AML-193 (cell line): ENCODE results near the gene SF3B2.
"Not testable (repeated sequence)": the region's sequence is repeated elsewhere in the genome, so short reads cannot be mapped to it uniquely, and the experiment has no call there.

Source experiments
- DNase-seq, 2 experiments: peaks; one replicate each; lab custom pipeline; 2025; lab: John Stamatoyannopoulos, UW

The SF3B2 gene, protein sequence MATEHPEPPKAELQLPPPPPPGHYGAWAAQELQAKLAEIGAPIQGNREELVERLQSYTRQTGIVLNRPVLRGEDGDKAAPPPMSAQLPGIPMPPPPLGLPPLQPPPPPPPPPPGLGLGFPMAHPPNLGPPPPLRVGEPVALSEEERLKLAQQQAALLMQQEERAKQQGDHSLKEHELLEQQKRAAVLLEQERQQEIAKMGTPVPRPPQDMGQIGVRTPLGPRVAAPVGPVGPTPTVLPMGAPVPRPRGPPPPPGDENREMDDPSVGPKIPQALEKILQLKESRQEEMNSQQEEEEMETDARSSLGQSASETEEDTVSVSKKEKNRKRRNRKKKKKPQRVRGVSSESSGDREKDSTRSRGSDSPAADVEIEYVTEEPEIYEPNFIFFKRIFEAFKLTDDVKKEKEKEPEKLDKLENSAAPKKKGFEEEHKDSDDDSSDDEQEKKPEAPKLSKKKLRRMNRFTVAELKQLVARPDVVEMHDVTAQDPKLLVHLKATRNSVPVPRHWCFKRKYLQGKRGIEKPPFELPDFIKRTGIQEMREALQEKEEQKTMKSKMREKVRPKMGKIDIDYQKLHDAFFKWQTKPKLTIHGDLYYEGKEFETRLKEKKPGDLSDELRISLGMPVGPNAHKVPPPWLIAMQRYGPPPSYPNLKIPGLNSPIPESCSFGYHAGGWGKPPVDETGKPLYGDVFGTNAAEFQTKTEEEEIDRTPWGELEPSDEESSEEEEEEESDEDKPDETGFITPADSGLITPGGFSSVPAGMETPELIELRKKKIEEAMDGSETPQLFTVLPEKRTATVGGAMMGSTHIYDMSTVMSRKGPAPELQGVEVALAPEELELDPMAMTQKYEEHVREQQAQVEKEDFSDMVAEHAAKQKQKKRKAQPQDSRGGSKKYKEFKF

DNA sequence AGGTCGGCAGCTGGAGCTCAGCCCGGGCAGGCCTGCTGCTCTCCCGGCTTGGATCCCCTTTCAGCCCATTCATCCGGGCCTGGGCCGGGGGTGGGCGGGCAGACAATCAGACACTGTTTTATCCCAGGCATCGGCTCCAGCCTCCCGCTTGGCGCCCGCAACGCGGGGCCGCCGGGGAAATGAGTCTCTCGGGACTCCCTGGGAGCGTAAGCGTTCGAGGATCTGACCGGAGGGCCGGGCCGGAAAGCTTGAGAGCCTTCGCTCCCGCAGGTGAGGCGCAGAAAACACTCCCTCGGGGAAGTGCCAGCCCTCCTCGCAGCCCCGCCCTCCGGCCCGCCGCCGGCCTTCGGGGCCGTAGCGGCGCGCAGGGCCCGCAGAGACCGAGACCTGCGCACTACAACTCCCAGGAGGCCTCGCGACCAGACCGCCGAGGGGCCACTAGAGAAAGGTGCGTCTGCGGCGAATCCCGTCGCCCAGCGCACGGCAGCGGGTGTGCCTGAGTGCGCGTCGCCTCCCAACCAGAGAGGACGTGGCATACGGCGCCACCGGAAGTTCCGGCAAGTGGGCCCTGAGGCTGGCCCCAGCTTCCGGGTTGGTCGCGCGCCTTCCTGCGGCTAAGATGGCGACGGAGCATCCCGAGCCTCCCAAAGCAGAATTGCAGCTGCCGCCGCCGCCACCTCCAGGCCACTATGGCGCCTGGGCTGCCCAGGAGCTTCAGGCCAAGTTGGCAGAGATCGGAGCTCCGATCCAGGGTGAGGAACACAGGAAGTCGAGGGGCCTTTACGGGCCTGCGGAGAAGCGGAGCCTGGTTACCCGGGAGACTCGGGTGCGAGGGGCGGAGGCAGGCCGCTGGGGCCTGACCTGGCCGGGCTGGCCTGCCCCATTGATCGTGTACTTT lies at the start of gene SF3B2:
Gene SF3B2 (plus strand): TSS at position 599 of the 898 bp plus-strand sequence. CDS start 21 bp downstream, at position 620.
- DNase-seq = peak; percentile 93 to 96

DNA sequence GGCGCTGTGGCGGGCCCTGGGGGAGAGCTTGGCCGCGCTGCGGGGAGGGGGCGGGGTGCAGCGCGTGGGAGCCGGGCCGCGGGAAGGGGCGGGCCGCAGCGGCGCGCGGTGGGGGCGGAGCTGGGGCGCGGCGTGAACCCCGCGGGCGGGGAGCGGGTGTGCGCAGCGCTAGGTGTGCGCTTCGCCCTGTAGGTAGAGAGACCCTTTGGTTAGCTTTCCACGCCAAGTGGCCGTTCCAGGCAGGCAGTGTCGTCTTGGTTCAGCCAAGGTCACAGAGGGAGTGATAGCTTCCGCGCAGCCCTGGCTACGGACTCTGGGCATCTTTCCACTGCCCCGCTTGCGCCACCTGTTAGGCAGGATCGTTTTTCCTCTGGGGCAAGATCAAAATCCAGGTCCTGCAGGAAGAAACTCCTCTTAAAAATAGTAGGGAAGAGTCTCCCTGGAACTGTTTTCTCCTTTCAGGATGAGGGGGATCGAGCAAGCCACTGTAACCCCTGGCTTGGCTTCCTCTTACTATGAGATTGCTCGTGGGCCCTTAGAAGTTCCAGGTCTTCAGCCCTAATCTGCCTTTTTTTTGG lies 49.4 kb upstream of the SF3B2 start:
- peak in 1 of 2 experiments; percentile 16 for DNase-seq

DNA sequence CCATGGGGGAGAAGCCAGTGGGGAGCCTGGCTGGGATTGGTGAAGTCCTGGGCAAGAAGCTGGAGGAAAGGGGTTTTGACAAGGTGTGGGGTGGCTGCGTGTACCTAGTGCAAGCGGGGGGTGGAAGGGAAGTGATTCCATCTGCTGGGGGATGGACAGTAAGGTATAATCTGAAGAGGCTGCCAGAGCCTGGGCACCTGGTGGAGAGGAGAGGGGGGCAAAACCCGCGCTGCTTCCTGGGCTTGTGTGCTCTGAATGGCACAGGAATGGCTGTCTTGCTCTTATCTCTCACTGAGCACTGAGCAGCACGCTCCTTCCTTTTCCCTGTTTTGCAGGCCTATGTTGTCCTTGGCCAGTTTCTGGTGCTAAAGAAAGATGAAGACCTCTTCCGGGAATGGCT lies 48.9 kb upstream of the SF3B2 start:
- DNase-seq = no peak

DNA sequence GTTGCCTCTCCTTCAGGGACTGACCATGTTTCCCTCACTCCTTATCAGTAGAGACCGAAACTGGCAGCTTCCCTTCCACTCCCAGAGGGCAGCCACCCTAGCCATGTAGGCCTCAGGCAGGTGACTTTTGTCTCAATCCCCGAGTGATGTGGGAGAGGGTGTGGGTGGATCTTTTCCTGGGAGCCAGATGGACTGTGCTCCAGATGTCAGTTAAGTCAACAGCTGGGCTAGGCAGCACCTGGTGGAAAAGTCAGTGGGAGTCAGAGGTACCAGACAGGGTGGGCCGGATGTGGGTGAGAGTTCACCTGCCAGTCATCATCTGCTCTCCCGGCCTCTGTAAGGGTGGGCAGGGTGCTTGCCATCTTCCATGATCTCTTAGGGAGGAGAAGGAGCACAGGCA lies 48.0 kb upstream of the SF3B2 start:
- DNase-seq = no peak

DNA sequence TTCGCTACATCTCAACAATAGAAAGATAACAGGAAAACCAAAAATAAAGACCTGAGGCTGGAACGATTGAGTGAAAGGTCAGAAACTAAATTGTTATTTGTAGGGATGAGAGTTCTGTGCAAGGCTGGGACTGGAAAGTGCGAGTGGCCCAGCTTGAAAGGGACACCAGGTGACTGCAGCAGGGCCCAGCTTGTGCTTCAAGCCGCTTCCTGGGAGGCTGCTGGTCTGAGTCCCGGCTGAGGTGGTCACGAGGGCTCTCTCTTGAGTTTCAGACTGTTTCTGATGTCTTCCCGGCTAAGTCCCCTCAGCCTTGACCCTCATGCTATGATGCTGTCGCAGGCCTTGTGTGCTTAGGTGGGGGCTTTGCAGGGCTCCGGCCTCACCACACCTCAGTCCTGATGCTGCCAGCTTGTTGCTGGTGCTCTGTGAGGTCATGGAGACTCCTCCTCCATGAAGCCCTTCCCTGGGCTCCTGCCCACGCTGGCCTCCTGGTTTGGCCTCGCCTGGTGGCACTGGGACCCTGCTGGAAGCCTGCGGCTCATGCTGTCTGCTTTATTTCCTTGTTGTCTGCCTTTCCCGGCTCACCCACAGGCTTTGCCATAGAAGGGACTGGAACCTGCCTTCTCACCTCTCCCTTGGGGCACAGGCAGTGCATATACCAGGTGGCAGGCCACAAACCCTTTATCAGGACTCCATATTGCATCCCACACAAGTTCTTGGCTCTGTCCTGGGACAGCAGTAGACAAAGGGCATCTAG lies 45.9 kb upstream of the SF3B2 start:
- no peak for DNase-seq

DNA sequence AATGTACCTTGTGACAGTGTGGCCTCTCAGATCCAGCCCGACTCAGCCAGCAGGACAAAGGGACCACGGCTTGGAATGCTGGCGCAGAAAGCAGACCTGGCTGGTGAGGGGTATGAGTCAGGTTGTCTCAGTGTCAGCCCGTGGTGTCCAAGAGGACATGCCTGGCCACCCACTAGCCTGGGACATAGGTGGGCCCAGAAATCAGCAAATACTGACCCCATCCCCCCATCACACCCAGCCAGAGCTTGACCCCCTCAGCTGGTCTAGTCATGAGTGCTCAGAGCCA lies 45.3 kb upstream of the SF3B2 start:
- no peak for DNase-seq

DNA sequence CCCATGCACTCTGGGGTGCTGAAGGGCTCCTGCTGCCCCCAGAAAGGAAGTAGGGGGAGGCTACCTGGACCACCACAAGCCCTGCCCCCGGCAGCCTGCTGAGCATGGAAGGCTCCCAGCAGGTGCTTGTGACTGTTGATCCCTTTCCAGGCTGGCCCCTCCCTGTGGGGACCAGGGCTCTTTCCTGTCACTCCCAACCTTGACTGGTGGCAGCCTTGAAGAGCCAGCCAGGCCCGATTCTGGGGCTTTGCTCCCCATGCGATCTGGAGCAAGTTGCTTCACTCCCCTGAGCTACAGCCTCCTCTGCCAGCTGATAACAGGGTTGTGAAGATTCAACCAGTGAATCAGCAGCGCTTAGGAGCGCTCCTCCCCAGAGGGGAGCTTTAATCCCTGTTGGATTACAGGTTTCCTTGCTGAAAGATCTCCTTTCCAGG lies 44.9 kb upstream of the SF3B2 start:
- DNase-seq = no peak

DNA sequence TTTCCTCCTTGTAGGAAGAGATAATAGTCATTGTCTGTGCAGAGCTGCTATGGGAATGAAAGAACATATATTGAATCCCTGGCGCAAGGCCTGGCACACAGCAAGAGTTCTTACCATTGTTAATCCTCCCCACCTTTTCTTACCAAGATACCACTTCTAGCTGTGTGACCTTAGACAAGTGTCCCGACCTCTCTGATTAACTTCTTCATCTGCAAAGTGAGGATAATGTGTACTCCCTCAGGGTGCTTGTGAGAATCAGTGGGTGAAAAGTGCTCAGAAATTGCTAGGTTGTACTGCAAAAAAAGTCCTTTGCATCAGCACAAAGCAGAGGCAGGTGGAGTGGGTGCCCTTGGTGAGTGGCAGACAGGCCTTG lies 44.1 kb upstream of the SF3B2 start:
- no peak for DNase-seq

DNA sequence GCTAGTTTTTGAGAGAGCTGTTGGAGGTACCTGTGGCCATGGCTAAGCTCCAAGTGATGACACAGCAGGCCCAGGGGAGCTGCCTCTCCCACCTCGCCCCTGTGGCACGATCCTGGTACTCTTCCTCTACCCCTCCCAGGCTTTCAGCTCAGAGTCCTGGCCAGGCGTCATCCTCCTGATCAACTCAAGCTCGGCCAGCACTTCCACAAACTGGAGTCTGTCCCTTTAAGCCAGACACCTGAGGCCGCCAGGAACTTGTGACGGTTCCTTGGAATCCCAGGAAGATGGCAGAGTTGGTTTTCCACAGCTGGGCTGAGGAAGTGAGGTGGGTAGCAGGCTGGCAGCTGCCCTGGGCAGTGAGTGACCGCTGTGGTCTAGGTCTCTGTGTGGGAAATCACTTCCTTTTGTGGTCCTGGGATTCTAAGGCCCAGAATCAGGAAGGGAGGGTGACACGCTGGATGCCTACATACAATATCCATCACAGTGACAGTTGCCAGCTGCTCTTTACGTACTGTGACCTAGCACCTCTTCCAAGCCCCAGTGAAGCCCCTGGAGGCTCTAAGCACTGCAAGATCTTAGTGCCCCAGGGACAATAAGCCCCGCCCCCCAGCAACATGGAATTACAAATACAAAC lies 43.6 kb upstream of the SF3B2 start:
- no peak for DNase-seq

DNA sequence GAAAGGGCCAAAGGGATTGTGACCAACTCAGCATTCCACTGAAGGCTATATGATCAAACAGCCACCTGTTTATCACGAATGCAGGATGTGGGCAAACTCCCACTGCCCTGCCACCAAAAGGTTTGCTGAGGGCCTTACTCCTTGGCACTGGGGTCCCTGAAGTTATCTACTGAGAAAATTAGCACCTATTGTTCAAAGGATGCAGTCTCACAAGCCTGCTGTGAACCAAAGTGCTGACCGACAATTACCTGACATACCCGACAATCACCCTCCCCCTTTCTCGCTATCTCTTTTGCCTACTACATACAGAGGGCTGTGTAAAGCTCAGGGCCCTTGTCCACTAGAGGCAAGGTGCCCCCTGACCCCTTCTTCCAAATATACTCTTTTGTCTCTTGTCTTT lies 42.1 kb upstream of the SF3B2 start:
- not testable (repeated sequence) for DNase-seq

DNA sequence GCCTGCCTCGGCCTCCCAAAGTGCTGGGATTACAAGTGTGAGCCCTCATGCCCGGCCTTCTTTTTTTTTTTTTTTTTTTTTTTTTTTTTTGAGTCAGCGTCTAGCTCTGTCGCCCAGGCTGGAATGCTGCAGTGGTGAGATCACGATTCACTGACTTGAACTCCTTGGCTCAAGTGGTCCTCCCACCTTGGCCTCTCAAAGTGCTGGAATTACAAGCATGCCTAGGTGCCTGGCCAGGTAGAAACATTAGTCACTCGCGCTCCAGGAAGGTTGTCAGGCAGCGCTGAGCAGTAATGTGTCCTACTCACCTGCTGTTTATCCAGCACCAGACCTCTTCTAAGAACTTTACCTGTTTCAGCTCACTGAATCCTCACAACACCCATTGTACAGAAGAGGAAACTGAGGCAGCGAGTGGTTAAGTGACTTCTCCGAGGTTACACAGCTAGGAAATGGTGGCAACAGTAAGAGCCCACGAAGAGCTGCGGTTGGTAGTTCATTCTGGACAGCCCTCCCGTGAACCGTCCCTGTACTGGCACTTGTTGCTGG lies 40.9 kb upstream of the SF3B2 start:
- DNase-seq = no peak

DNA sequence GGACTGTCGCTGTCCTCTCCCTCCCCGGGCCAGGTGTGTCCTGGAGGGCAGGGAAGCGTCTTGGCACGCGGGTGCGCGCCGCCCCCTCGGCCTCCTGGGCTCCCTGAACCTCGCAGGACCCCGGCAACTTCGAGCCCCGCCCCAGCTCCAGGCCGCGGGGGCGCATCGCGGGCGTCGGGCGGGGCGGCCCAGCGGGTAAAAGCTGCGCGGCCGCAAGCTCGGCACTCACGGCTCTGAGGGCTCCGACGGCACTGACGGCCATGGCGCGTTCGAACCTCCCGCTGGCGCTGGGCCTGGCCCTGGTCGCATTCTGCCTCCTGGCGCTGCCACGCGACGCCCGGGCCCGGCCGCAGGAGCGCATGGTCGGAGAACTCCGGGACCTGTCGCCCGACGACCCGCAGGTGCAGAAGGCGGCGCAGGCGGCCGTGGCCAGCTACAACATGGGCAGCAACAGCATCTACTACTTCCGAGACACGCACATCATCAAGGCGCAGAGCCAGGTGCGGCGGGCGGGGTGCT lies 40.3 kb upstream of the SF3B2 start, which contains the start of gene CST6:
Gene CST6 (plus strand): TSS at position 224 of the 519 bp plus-strand sequence. CDS start 37 bp downstream, at position 261.
- DNase-seq = no peak

DNA sequence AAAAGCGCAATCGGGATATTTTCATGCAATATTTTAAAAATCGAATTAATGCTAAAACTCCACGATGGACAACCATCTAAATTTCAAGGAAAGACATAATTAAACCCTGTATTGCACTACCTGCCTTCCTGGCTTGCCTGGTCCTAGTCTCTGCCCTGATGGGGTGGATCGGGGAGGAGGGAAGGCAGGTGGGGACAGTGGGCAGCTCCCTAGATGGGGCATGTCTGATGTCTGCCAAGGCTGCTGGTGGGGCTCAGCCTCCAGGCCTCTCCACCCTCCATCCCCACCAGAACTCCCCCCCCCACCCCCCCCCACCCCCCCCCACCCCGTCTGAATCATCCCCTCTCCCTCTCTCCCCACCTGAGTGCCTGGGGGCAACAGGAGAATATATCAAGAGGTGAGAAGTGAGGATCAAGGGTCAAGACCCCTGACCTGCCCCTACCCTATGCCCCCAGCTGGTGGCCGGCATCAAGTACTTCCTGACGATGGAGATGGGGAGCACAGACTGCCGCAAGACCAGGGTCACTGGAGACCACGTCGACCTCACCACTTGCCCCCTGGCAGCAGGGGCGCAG lies 39.7 kb upstream of the SF3B2 start:
- DNase-seq = no peak

DNA sequence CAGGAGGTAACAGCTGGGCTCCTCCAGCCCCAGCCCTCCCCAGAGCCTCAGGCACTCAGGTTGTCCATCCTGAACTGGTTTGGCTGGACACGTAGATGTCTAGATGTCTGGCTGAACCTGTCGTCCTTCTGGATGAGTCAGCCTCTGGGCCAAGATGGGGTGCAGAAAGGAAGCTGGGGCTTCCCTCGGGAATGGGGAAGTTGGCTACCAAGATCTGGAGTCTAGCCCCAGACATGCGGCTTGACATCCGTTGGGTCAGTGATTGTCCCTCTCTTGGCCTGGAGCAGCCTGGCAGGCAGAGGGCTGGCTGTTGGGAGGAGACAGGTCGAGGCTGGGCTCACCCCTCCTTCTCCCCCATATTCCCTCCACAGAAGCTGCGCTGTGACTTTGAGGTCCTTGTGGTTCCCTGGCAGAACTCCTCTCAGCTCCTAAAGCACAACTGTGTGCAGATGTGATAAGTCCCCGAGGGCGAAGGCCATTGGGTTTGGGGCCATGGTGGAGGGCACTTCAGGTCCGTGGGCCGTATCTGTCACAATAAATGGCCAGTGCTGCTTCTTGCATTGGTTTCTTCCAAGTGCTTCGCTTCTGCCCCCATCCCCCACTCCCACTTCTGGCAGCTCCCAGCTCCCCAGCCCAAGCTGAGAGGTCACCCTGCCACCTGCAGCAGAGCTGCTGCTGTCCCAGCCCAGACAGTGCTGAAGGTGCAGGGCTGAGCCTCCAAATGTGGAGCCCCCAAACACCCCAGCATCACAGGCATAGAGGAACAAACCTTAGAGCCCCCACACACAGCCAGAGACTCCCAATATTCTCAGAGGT lies 39.0 kb upstream of the SF3B2 start:
- peak; percentile 28 to 36 for DNase-seq

DNA sequence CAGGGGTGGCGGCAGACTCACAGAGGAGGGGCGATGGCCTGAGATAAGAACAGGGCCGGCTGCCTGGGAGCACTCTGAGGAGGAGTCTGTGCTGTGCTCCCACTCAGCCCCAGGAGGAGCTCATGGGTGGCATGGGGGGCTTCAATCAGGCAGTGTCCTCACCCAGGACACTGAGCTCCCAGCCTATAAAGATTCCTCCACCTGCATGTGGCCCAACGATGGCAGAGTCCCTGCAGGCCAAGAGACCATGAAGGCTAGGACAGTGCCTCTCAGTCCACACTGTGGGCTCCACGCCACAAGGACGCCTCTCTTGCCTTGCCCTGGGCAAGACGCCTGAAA lies 38.4 kb upstream of the SF3B2 start:
- no peak for DNase-seq

DNA sequence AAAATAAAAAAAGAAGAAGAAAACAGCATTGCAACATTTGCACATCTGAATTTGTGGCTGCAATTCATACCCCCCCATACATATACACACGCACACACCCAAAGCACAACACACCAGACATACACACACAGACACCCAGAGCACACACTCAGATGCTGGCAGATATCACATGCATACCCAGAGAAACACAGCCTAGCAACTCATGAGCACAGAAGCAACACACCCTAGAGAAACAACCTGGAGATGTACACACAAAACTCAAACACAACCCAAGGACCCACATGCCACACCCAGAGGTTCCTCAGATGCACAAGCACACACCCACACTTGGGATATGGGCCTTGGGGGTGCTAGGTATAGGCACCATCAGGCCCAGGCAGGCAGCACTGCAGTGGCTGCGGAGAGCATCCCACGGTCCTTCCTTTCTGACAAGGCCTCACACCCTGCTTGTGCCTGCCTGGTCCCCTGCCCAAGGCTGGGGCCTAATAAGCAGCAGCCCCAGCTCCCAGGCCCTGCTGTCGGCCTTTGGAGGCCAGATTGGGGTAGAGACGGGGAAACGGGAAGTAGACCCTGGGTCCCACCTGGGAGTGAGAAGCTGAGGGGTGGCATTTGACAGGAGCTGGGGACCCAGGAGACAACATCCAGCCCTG lies 37.2 kb upstream of the SF3B2 start:
- no peak for DNase-seq

DNA sequence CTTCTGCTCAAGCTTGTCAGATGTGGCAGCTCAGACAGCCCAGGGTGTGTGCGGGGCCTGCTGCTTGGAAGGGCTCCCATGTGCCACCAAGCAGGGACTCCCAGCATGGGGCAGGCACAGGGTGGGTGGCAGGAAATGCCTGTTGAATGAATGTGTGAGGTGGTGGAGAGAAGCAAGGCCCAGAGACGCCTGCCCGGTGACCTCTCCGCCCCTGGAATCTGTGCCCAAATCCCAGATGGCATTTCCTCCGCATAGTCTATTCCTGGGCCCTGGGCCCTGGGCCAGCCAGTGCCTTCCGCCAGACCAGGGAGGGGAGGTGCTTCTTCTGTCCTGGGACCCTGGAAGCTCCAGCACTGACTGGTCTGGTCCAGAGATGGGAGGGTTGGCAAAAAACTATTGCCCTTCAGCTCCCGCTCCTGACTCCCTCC lies 36.7 kb upstream of the SF3B2 start:
- DNase-seq = no peak
